Caco-2 (cell line): Measurements from ENCODE around the gene SNAP25. TPM values are rescaled to one million over a fixed set of nuclear protein-coding genes. Genes with fewer than 3 reads are reported as not detected.

ENCODE experiments used
- BruUV-seq: library from RNA; stranded (reverse); fragments of 400-500 nt; replicated peaks from 2 replicates; lab custom pipeline; 2021; lab: Mats Ljungman, UMichigan
- CTCF ChIA-PET: fragments of 300-600 bp; sonication (Branson Sonifier 250); formaldehyde crosslinking; loops from one replicate; lab custom pipeline; 2022; ENCODE audit warnings: antibody characterized with exemption; lab: Charles Lee
- POLR2A ChIA-PET: fragments of 300-600 bp; sonication (Branson Sonifier 250); formaldehyde crosslinking; loops from one replicate; lab custom pipeline; 2022; ENCODE audit warnings: antibody characterized with exemption; lab: Charles Lee
- DNase-seq, 2 experiments: peaks; one replicate each; pipeline versions ENCODE4 v3.0.0 to v3.0.0-alpha.2; 2020 to 2022
- H3K27me3 ChIP-seq: replicated peaks from 2 replicates; pipeline ENCODE4 v1.6.0; 2011; ENCODE audit warnings: low read length; ENCODE audit not compliant: control insufficient read depth, insufficient read depth
- H3K36me3 ChIP-seq: 2 replicates; pipeline ENCODE4 v1.5.1; 2011; ENCODE audit warnings: low read length; ENCODE audit not compliant: control insufficient read depth, insufficient read depth
- H3K4me1 ChIP-seq: fragments of 250-450 bp; sonication (Bioruptor Pico); 2 replicates; pipeline ENCODE4 v1.5.1; 2020; ENCODE audit warnings: mild to moderate bottlenecking
- H3K4me3 ChIP-seq: 2 replicates; pipeline ENCODE4 v1.5.1; 2011; ENCODE audit warnings: low read depth, mild to moderate bottlenecking, control low read depth, low read length
- H3K9me3 ChIP-seq: fragments of 250-450 bp; sonication (Bioruptor Pico); 2 replicates; pipeline ENCODE4 v1.5.1; 2020; ENCODE audit warnings: mild to moderate bottlenecking, moderate library complexity
- H3K27ac Mint-ChIP-seq: one replicate; pipeline ENCODE4 v1.8.0; 2022; ENCODE audit warnings: mixed read lengths; ENCODE audit not compliant: unreplicated experiment
- H3K27me3 Mint-ChIP-seq: one replicate; pipeline ENCODE4 v1.8.0; 2022; ENCODE audit warnings: mixed read lengths; ENCODE audit not compliant: insufficient read depth, unreplicated experiment
- H3K36me3 Mint-ChIP-seq: one replicate; pipeline ENCODE4 v1.8.0; 2022; ENCODE audit warnings: mild to moderate bottlenecking, mixed read lengths; ENCODE audit not compliant: insufficient read depth, unreplicated experiment
- H3K4me1 Mint-ChIP-seq: one replicate; pipeline ENCODE4 v1.8.0; 2022; ENCODE audit warnings: low read depth, mixed read lengths; ENCODE audit not compliant: unreplicated experiment
- H3K4me3 Mint-ChIP-seq: one replicate; pipeline ENCODE4 v1.8.0; 2022; ENCODE audit warnings: mild to moderate bottlenecking, moderate library complexity, mixed read lengths; ENCODE audit not compliant: unreplicated experiment
- H3K9me3 Mint-ChIP-seq: one replicate; pipeline ENCODE4 v1.8.0; 2022; ENCODE audit warnings: mixed read lengths; ENCODE audit not compliant: unreplicated experiment
- intact Hi-C: fragments of 100-400 bp; cut with micrococcal nuclease; formaldehyde crosslinking; loops from one replicate; pipeline ENCODE4 v1.10.0; 2022; ENCODE audit not compliant: unreplicated experiment
- total RNA-seq: library from RNA; stranded (reverse); gene quantifications from 2 replicates; pipeline ENCODE4 v1.2.3, GENCODE V29; 2022
- TF ChIP-seq, protein P1 (sequence below), 2 experiments: fragments of 200-600 bp in 1 of 2; IDR thresholded peaks; 1 replicate in 1 of 2; 2 replicates in 1 of 2; pipeline versions ENCODE4 v1.5.1 to v1.8.0; 2011 to 2022; ENCODE audit warnings: antibody characterized with exemption in 1 of 2, control low read depth in 1 of 2, inconsistent platforms in 1 of 2, low read depth in 1 of 2, low read length in 1 of 2, mild to moderate bottlenecking in 1 of 2, moderate library complexity in 1 of 2; ENCODE audit not compliant: insufficient read depth in 1 of 2, severe bottlenecking in 1 of 2, unreplicated experiment in 1 of 2

Gene SNAP25
- total RNA-seq, 1 experiment from 2014 or later: not detected

DNA sequence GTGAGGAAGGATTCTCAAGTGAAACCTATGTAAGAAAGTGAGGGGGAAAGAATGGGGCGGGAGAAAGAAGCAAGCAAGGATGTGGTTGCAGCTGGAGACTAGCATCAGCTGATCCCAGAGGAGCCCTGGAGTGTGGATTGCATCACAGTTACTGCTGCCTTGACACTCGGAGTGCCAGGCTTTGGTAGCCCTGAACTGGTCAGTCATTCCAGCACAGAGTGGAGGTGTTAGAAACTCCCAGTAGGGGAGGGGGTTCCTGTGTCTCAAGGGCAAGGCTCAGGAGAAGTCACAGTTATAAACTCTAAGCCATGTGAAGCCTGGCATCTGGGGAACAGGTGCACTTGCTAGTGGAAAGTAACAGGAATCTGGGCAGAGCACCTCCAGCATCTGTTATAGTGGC lies 23.5 kb downstream of the SNAP25 start:
- Histone ChIP-seq H3K36me3 (no peaks in the 10 kb centered on the region), H3K4me3 (no peak overlapping the region), H3K9me3 (no peaks in the 10 kb centered on the region), H3K27me3 (no peaks in the 10 kb centered on the region), H3K4me1 (no peaks in the 10 kb centered on the region)
- no TSS peak for BruUV-seq
- CTCF ChIA-PET: no interaction called here
- H3K4me1 Mint-ChIP-seq: no peaks in the 10 kb centered on the region
- H3K36me3 Mint-ChIP-seq: no peaks in the 10 kb centered on the region
- no peak overlapping the region for H3K27ac Mint-ChIP-seq
- H3K27me3 Mint-ChIP-seq: peaks cover 6% of the 10 kb centered on the region
- TF ChIP-seq, protein P1, sequence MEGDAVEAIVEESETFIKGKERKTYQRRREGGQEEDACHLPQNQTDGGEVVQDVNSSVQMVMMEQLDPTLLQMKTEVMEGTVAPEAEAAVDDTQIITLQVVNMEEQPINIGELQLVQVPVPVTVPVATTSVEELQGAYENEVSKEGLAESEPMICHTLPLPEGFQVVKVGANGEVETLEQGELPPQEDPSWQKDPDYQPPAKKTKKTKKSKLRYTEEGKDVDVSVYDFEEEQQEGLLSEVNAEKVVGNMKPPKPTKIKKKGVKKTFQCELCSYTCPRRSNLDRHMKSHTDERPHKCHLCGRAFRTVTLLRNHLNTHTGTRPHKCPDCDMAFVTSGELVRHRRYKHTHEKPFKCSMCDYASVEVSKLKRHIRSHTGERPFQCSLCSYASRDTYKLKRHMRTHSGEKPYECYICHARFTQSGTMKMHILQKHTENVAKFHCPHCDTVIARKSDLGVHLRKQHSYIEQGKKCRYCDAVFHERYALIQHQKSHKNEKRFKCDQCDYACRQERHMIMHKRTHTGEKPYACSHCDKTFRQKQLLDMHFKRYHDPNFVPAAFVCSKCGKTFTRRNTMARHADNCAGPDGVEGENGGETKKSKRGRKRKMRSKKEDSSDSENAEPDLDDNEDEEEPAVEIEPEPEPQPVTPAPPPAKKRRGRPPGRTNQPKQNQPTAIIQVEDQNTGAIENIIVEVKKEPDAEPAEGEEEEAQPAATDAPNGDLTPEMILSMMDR (IDR thresholded peaks at IDR 0.05; ENCODE audit: insufficient read depth in 1 of 2, low read depth in 1 of 2, low read length in 1 of 2, severe bottlenecking in 1 of 2, unreplicated experiment in 1 of 2): no peak
- H3K4me3 Mint-ChIP-seq: no peak overlapping the region
- POLR2A ChIA-PET: no interaction called here
- no peaks in the 10 kb centered on the region for H3K9me3 Mint-ChIP-seq
- intact Hi-C loops: no loop called here
- no peak for DNase-seq

DNA sequence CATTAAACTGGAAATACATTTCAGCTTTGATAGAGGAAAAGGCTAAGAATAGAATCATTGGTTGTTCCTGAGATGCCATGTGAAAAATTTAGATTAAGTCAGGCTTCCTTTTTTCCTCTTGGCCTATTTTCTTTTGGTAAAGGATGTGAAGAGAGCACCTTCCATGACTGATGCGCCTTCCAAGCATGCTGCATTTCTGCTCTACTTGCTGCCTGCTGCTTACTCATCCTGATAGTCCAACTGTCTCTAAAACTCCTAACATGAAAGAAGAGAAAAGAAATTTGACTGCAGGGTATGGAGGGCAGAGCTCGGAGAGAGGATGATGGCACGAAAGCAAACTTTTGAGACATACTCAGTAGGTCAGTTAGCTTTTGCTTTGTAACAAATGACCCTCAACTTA lies 28.8 kb downstream of the SNAP25 start:
- no peak overlapping the region for H3K27ac Mint-ChIP-seq
- Histone ChIP-seq H3K36me3 (no peaks in the 10 kb centered on the region), H3K4me3 (no peak overlapping the region), H3K27me3 (no peaks in the 10 kb centered on the region), H3K9me3 (no peaks in the 10 kb centered on the region), H3K4me1 (no peaks in the 10 kb centered on the region)
- peaks cover 4% of the 10 kb centered on the region for H3K27me3 Mint-ChIP-seq
- intact Hi-C loops: no loop called here
- ChIA-PET CTCF (no interaction called here), POLR2A (no interaction called here)
- no peaks in the 10 kb centered on the region for H3K9me3 Mint-ChIP-seq
- TF ChIP-seq, protein P1 (IDR thresholded peaks at IDR 0.05; ENCODE audit: insufficient read depth in 1 of 2, low read depth in 1 of 2, low read length in 1 of 2, severe bottlenecking in 1 of 2, unreplicated experiment in 1 of 2): no peak
- H3K36me3 Mint-ChIP-seq: no peaks in the 10 kb centered on the region
- no TSS peak for BruUV-seq
- no peak for DNase-seq
- no peaks in the 10 kb centered on the region for H3K4me1 Mint-ChIP-seq
- no peak overlapping the region for H3K4me3 Mint-ChIP-seq

DNA sequence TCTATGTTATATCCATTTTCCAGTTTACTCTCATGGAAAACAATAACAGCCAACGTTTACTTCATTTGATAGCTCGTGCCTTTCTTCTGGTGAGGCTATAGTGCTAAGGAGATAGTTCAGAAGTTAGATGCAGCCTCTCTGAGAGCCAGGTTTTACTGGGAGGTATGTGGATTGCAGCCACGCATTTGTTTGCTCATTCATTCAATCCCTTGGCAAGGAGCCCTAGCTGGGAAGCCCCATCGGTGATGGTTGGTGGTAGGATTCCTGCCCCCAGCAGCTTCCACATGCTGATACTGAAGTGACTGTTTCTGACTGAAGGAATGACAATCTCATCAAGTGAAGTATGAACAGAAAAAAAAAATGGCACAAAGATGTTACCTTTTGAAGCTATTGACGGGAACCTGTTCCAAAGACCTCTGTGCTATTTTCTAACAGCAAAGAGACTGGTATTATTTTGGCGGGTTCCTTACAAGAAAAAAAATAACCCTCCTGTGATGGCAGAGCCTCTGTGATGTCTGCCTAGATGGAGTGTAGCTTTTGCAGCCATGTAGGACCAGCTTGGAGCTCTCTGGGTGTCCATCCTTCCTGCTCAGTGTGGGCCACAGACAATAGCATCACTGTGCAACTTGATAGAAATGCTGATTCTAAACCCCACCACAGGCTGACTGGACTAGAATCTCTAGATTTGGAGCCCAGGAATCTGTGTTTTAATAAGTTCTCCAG lies 30.6 kb downstream of the SNAP25 start:
- H3K27me3 ChIP-seq: no peaks in the 10 kb centered on the region
- H3K4me1 ChIP-seq: no peaks in the 10 kb centered on the region
- TF ChIP-seq, protein P1 (IDR thresholded peaks at IDR 0.05; ENCODE audit: insufficient read depth in 1 of 2, low read depth in 1 of 2, low read length in 1 of 2, severe bottlenecking in 1 of 2, unreplicated experiment in 1 of 2): no peak
- no peaks in the 10 kb centered on the region for H3K36me3 ChIP-seq
- Mint-ChIP-seq H3K4me1 (no peaks in the 10 kb centered on the region), H3K4me3 (no peak overlapping the region), H3K36me3 (no peaks in the 10 kb centered on the region), H3K9me3 (no peaks in the 10 kb centered on the region), H3K27ac (no peak overlapping the region), H3K27me3 (peaks cover 4% of the 10 kb centered on the region)
- POLR2A ChIA-PET: interaction anchor here (0.6 kb wide), 1 partner anchor 1087 kb away, joined by 4 read pairs; no protein-coding TSS in a partner anchor
- no peaks in the 10 kb centered on the region for H3K9me3 ChIP-seq
- BruUV-seq: no TSS peak
- DNase-seq: no peak
- CTCF ChIA-PET: no interaction called here
- intact Hi-C loops: no loop called here
- H3K4me3 ChIP-seq: no peak overlapping the region
